NT2/D1 (cell line): ENCODE measurements around the gene APOA4.

ENCODE experiments used
- SUZ12 ChIP-seq: IDR thresholded peaks from 2 replicates; pipeline ENCODE4 v1.6.1; 2011; ENCODE audit not compliant: insufficient read length, insufficient read depth; ENCODE audit errors: extremely low read depth
- YY1 ChIP-seq: IDR thresholded peaks from 2 replicates; pipeline ENCODE4 v1.6.1; 2011; ENCODE audit not compliant: insufficient read length, insufficient read depth

- TF ChIP-seq SUZ12, result no peak
- TF ChIP-seq YY1, result no peak
Observed at GRCh38 chr11:116774661-116775060, 48.4 kb downstream of the APOA4 start.
